AG10803 (cell line): ENCODE measurements around the gene KPTN.

Experiments
- DNase-seq: peaks from one replicate; pipeline ENCODE4 v3.0.0; 2010; ENCODE audit warnings: low read depth
- H3K4me3 ChIP-seq: 2 replicates; pipeline ENCODE4 v1.5.1; 2011; ENCODE audit warnings: mild to moderate bottlenecking, low read length, control low read depth
- CTCF ChIP-seq: conservative IDR thresholded peaks from 2 replicates; pipeline ENCODE4 v1.5.1; 2011; ENCODE audit warnings: mild to moderate bottlenecking, low read length, control low read depth, inconsistent platforms

The KPTN gene

GRCh38 chr19:47471733-47472457 lies 12.1 kb downstream of the KPTN start, which contains the start of gene SLC8A2:
Gene SLC8A2 (minus strand): TSS chr19:47471893. CDS start chr19:47466403, 5,490 bp downstream.
- H3K4me3 ChIP-seq: no peak within 1 kb of the TSS
- peak; percentile 73 for DNase-seq
- no peak for TF ChIP-seq CTCF

GRCh38 chr19:47471381-47471732 lies 12.7 kb downstream of the KPTN start:
- no peak overlapping the region for H3K4me3 ChIP-seq
- no peak for TF ChIP-seq CTCF
- DNase-seq: no peak

- TF ChIP-seq CTCF: no peak
- no peak overlapping the region for H3K4me3 ChIP-seq
- DNase-seq: no peak
These were observed 13.4 kb downstream of the KPTN start for GRCh38 chr19:47470447-47471195.

- no peak for DNase-seq
- no peak overlapping the region for H3K4me3 ChIP-seq
- TF ChIP-seq CTCF: no peak
These were observed 14.3 kb downstream of the KPTN start for GRCh38 chr19:47469719-47470118.

GRCh38 chr19:47469363-47469700 lies 14.7 kb downstream of the KPTN start:
- H3K4me3 ChIP-seq: no peak overlapping the region
- no peak for TF ChIP-seq CTCF
- no peak for DNase-seq

- DNase-seq: no peak
- no peak for TF ChIP-seq CTCF
- H3K4me3 ChIP-seq: no peak overlapping the region
These were observed 16.1 kb downstream of the KPTN start for GRCh38 chr19:47467914-47468313.

- no peak for DNase-seq
- no peak overlapping the region for H3K4me3 ChIP-seq
- no peak for TF ChIP-seq CTCF
These were observed 18.1 kb downstream of the KPTN start for GRCh38 chr19:47465957-47466356.
